Activated CD4-positive, alpha-beta memory T cell treated with anti-CD3 and anti-CD28 coated beads, Interleukin-2, amount 10 ng/mL, durations not matched to agents 7 days and 5 days (primary cell): ENCODE results near the gene TBC1D5. TPM values are rescaled to one million over a fixed set of nuclear protein-coding genes. Genes with fewer than 3 reads are reported as not detected.
"Not testable (repeated sequence)": the region's sequence is repeated elsewhere in the genome, so short reads cannot be mapped to it uniquely, and the experiment has no call there.

Experiments used
- CTCF ChIA-PET: fragments of 350-600 bp; sonication (Branson Sonifier 250); formaldehyde crosslinking; loops from one replicate; lab custom pipeline; 2021; ENCODE audit warnings: antibody characterized with exemption, inconsistent platforms; lab: Charles Lee
- POLR2A ChIA-PET: fragments of 350-600 bp; sonication (Branson Sonifier 250); formaldehyde crosslinking; loops from one replicate; lab custom pipeline; 2021; ENCODE audit warnings: antibody characterized with exemption; lab: Charles Lee
- DNase-seq: peaks from one replicate; pipeline ENCODE4 v3.0.0-alpha.2; 2020
- H3K27ac Mint-ChIP-seq: one replicate; pipeline ENCODE4 v1.8.0; 2021; ENCODE audit warnings: mild to moderate bottlenecking, mixed read lengths
- H3K27me3 Mint-ChIP-seq: one replicate; pipeline ENCODE4 v1.8.0; 2021; ENCODE audit warnings: mixed read lengths
- H3K36me3 Mint-ChIP-seq: one replicate; pipeline ENCODE4 v1.8.0; 2021; ENCODE audit warnings: low read depth, mixed read lengths
- H3K4me1 Mint-ChIP-seq: one replicate; pipeline ENCODE4 v1.8.0; 2021; ENCODE audit warnings: mixed read lengths
- H3K4me3 Mint-ChIP-seq: one replicate; pipeline ENCODE4 v1.8.0; 2021; ENCODE audit warnings: mild to moderate bottlenecking, mixed read lengths
- H3K9me3 Mint-ChIP-seq: one replicate; pipeline ENCODE4 v1.8.0; 2021; ENCODE audit warnings: mixed read lengths
- total RNA-seq, 2 experiments: library from RNA; stranded (reverse); gene quantifications; one replicate each; pipeline ENCODE4 v1.2.3, GENCODE V29; 2021

Gene TBC1D5
- total RNA-seq, 2 experiments from 2014 or later, result 49.9 to 50.8 TPM

- no peak overlapping the region for H3K4me3 Mint-ChIP-seq
- H3K4me1 Mint-ChIP-seq, result no peaks in the 10 kb centered on the region
- no peak for DNase-seq
- no peak overlapping the region for H3K27ac Mint-ChIP-seq
- no peaks in the 10 kb centered on the region for H3K9me3 Mint-ChIP-seq
- H3K36me3 Mint-ChIP-seq, result no peaks in the 10 kb centered on the region
- no peaks in the 10 kb centered on the region for H3K27me3 Mint-ChIP-seq
- ChIA-PET CTCF (interaction anchor here (1.5 kb wide), 1 partner anchor 16 kb away, joined by 5 read pairs; no protein-coding TSS in a partner anchor), POLR2A (no interaction called here)
These were observed 54.9 kb downstream of the TBC1D5 start for GRCh38 chr3:17687566-17687965.

GRCh38 chr3:17686613-17687012 is 55.8 kb downstream of the TBC1D5 start:
- H3K9me3 Mint-ChIP-seq, result no peaks in the 10 kb centered on the region
- no peaks in the 10 kb centered on the region for H3K4me1 Mint-ChIP-seq

DNA sequence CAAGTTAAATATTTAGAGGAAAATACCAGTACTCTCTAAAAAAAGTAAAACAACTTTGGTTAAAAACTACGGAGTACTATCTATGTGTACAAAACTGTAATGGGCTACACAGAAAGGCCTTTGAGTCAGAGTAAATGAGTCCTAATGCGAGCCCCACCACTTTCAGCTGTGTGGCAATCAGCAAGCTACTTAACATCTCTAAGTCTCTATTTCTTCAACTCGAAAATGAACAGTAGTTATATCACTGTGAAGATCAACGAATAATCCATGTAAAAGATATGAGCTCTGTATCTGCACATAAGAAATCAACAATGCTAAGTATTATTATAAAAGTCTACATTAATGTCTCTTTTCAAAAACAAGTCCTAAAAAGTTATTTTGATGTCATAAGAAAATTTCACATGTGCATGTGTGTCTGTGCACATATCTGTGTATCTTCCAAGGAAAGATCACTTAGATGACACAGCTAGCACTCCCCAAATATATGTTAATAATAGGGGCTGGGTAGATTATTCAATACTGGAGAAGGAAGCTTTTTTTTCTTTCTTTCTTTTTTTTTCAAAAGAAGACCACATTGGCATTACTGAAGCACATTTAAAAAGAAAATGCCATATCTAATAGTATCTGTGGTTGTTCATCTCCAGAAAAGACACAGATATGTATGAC is 58.8 kb downstream of the TBC1D5 start:
- no peak overlapping the region for H3K27ac Mint-ChIP-seq
- no peaks in the 10 kb centered on the region for H3K36me3 Mint-ChIP-seq
- CTCF ChIA-PET, result interaction anchor here (0.8 kb wide), 1 partner anchor 19 kb away, joined by 3 read pairs; no protein-coding TSS in a partner anchor
- H3K9me3 Mint-ChIP-seq, result no peaks in the 10 kb centered on the region
- POLR2A ChIA-PET, result no interaction called here
- H3K27me3 Mint-ChIP-seq, result no peaks in the 10 kb centered on the region
- peaks cover 5% of the 10 kb centered on the region for H3K4me1 Mint-ChIP-seq
- DNase-seq, result no peak
- H3K4me3 Mint-ChIP-seq, result no peak overlapping the region

More at GRCh38 chr3:17686613-17687012, 55.8 kb downstream of the TBC1D5 start:
- Mint-ChIP-seq H3K27ac (no peak overlapping the region), H3K36me3 (no peaks in the 10 kb centered on the region), H3K4me3 (no peak overlapping the region), H3K27me3 (no peaks in the 10 kb centered on the region)
- no peak for DNase-seq
- ChIA-PET CTCF (interaction anchor here (1.5 kb wide), 1 partner anchor 15 kb away, joined by 5 read pairs; no protein-coding TSS in a partner anchor), POLR2A (no interaction called here)

DNA sequence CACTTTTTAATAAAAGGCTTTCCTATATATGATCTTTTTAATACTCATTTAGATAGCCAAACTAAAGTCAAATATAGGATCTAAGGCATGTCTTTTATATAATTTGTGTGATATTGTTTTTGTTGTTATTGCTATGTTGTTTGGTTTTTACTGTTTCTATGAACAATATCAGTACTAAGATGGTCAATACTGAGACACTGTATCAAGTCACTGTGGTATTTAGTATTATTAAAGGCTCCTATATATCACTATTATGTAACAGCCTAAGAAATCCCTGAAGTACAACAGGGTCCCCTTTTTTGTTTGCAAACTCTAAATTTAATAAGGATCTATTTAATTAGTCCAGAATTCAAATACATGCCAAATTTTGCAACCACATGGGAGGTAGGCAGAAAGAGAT is 61.9 kb downstream of the TBC1D5 start:
- peaks cover 10% of the 10 kb centered on the region for H3K4me1 Mint-ChIP-seq
- H3K27ac Mint-ChIP-seq, result no peak overlapping the region
- DNase-seq, result no peak
- ChIA-PET POLR2A (no interaction called here), CTCF (no interaction called here)
- H3K36me3 Mint-ChIP-seq, result no peaks in the 10 kb centered on the region
- H3K9me3 Mint-ChIP-seq, result no peaks in the 10 kb centered on the region
- no peak overlapping the region for H3K4me3 Mint-ChIP-seq
- H3K27me3 Mint-ChIP-seq, result no peaks in the 10 kb centered on the region

GRCh38 chr3:17678116-17678741 is 64.2 kb downstream of the TBC1D5 start:
- Mint-ChIP-seq H3K36me3 (no peaks in the 10 kb centered on the region), H3K4me3 (no peak overlapping the region), H3K27me3 (no peaks in the 10 kb centered on the region), H3K9me3 (no peaks in the 10 kb centered on the region), H3K4me1 (peaks cover 10% of the 10 kb centered on the region), H3K27ac (no peak overlapping the region)
- CTCF ChIA-PET, result no interaction called here
- POLR2A ChIA-PET, result no interaction called here
- no peak for DNase-seq

DNA sequence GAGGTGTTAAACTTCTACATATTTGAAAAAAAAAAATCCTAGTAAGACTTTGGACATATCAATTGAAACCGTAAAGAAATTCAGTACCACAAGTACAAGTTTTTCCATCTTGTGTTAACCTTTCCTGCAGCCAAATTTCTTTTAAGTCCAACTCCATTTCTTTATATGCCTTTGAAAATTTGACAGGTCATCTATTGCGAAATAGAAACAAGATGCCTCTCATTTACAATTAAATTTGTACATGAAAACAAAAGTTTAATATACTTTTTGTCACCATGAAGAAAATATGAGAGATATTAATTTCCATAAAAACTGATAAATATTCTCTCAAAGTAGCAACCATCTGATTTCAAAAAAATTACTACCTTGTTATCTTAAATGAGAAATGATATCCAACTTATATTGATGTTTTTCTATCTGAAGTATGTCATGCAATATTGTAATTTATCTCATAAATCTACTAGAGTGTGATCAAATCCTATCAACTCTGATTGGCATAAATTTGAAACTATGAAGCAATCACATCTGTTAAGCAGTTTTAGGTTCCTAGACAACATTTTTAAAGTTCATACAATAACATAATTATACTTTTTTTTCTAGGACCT is 68.2 kb downstream of the TBC1D5 start:
- H3K27me3 Mint-ChIP-seq, result no peaks in the 10 kb centered on the region
- no peaks in the 10 kb centered on the region for H3K9me3 Mint-ChIP-seq
- no peak overlapping the region for H3K4me3 Mint-ChIP-seq

DNA sequence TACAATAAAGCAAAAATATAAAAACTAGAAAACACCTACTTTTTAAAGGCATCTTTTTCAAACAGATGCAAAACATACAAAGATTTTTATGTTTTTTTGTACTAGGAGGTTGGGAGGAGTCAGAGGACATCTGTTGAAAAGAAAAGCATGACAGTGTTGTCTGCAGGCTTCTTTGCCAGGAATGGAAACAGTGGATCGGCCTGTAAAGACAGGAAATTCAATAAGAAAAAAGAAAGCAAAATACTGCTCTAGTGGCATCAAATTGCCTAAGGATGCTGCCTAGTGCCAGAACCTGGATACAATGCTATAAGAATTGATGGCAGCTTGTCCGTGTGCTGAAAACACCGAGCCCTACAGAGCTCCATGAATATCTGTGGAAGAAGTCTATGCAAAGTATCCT is 69.9 kb downstream of the TBC1D5 start:
- H3K27me3 Mint-ChIP-seq, result no peaks in the 10 kb centered on the region
- POLR2A ChIA-PET, result no interaction called here
- H3K4me1 Mint-ChIP-seq, result no peaks in the 10 kb centered on the region
- DNase-seq, result no peak
- CTCF ChIA-PET, result interaction anchor here (1.3 to 1.7 kb wide), 2 partner anchors 14 to 21 kb away, joined by 3 to 5 read pairs; no protein-coding TSS in a partner anchor
- peaks cover 5% of the 10 kb centered on the region for H3K36me3 Mint-ChIP-seq
- no peak overlapping the region for H3K4me3 Mint-ChIP-seq
- H3K27ac Mint-ChIP-seq, result no peak overlapping the region
- peaks cover 3% of the 10 kb centered on the region for H3K9me3 Mint-ChIP-seq

More for the DNA sequence above, 68.2 kb downstream of the TBC1D5 start:
- DNase-seq, result no peak
- Mint-ChIP-seq H3K4me1 (peaks cover 8% of the 10 kb centered on the region), H3K27ac (no peak overlapping the region), H3K36me3 (no peaks in the 10 kb centered on the region)
- POLR2A ChIA-PET, result no interaction called here
- CTCF ChIA-PET, result no interaction called here

DNA sequence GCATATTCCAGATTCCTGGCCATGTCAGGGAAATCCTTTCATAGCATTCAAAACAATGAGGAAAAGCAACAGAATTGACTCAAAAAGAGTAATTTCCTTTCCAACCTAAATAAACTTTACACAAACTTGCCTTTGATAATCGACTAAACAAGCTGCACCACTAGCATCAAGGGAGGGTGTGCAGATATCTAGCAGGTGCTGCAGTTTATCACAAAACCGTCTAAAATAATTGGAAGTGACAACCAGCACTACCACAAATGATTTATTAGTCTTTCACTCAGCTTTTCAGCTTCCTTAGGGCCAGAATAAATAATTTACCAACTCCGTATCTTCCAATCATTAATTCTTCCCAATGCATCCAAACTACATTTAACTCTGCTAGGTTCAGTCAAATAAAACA is 71.7 kb downstream of the TBC1D5 start:
- Mint-ChIP-seq H3K4me1 (no peaks in the 10 kb centered on the region), H3K27ac (no peak overlapping the region), H3K27me3 (no peaks in the 10 kb centered on the region), H3K36me3 (peaks cover 5% of the 10 kb centered on the region), H3K9me3 (peaks cover 3% of the 10 kb centered on the region), H3K4me3 (no peak overlapping the region)
- DNase-seq, result no peak
- POLR2A ChIA-PET, result no interaction called here
- CTCF ChIA-PET, result interaction anchor here (1.2 to 1.7 kb wide), 2 partner anchors 16 to 170 kb away, joined by 3 to 5 read pairs; no protein-coding TSS in a partner anchor

GRCh38 chr3:17664923-17665322 is 77.5 kb downstream of the TBC1D5 start:
- Mint-ChIP-seq H3K36me3 (peaks cover 5% of the 10 kb centered on the region), H3K4me1 (peaks cover 2% of the 10 kb centered on the region), H3K9me3 (peaks cover 3% of the 10 kb centered on the region), H3K27ac (no peak overlapping the region), H3K27me3 (no peaks in the 10 kb centered on the region), H3K4me3 (no peak overlapping the region)
- no peak for DNase-seq
- ChIA-PET CTCF (no interaction called here), POLR2A (no interaction called here)

- DNase-seq, result no peak
- no peaks in the 10 kb centered on the region for H3K9me3 Mint-ChIP-seq
- H3K27me3 Mint-ChIP-seq, result no peaks in the 10 kb centered on the region
- no peaks in the 10 kb centered on the region for H3K36me3 Mint-ChIP-seq
- H3K27ac Mint-ChIP-seq, result no peak overlapping the region
- POLR2A ChIA-PET, result no interaction called here
- CTCF ChIA-PET, result no interaction called here
- H3K4me3 Mint-ChIP-seq, result no peak overlapping the region
- no peaks in the 10 kb centered on the region for H3K4me1 Mint-ChIP-seq
These were observed 86.2 kb downstream of the TBC1D5 start for GRCh38 chr3:17656264-17656663.

- Mint-ChIP-seq H3K4me1 (no peaks in the 10 kb centered on the region), H3K36me3 (no peaks in the 10 kb centered on the region), H3K27ac (no peak overlapping the region), H3K9me3 (no peaks in the 10 kb centered on the region), H3K27me3 (no peaks in the 10 kb centered on the region), H3K4me3 (no peak overlapping the region)
- CTCF ChIA-PET, result no interaction called here
- POLR2A ChIA-PET, result no interaction called here
- DNase-seq, result no peak
These were observed 86.7 kb downstream of the TBC1D5 start for GRCh38 chr3:17655743-17656142.

DNA sequence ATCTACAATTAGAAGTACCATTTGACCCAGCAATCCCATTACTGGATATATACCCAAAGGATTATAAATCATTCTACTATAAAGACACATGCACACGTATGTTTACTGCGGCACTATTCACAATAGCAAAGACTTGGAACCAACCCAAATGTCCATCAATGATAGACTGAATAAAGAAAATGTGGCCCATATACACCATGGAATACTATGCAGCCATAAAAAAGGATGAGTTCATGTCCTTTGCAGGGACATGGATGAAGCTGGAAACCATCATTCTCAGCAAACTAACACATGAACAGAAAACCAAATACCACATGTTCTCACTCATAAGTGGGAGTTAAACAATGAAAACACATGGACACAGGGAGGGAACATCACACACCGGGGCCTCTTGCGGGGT is 92.7 kb downstream of the TBC1D5 start:
- H3K36me3 Mint-ChIP-seq, H3K4me3 Mint-ChIP-seq, H3K4me1 Mint-ChIP-seq, CTCF ChIA-PET, H3K27me3 Mint-ChIP-seq, H3K9me3 Mint-ChIP-seq, H3K27ac Mint-ChIP-seq, DNase-seq, POLR2A ChIA-PET: not testable (repeated sequence)

- CTCF ChIA-PET, DNase-seq, H3K27me3 Mint-ChIP-seq, H3K36me3 Mint-ChIP-seq, H3K9me3 Mint-ChIP-seq, H3K4me1 Mint-ChIP-seq, POLR2A ChIA-PET, H3K4me3 Mint-ChIP-seq, H3K27ac Mint-ChIP-seq: not testable (repeated sequence)
These were observed 93.6 kb downstream of the TBC1D5 start for GRCh38 chr3:17648630-17649355.
